ENCODE results near the gene LARP7. TPM values are rescaled to one million over a fixed set of nuclear protein-coding genes. Genes with fewer than 3 reads are reported as not detected.

The LARP7 gene
- total and polyA plus RNA-seq, 2 of the 8 experiments (the other 6 are each of a cell fraction or from before 2014, with no cell fraction given) = 9.3 to 38.3 TPM

DNA sequence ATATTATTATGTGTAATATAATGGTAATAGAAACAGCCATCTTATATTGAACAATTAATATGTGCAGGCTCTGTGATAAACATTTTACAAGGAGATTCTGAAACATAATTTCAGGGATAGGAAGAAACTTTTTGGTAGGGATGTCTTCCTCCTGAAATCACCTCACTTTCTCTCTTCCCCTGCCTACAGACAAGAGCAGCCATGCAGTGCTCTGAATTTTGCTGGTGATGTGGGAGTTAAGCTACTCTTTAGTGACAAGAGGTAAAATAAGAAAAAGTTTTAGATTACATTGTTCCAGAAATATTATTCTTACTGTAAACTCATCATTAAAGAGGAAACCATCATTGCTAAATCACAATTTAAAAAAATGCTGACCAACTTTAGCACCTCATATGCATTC is 36.1 kb downstream of the LARP7 start:
- no peaks in the 10 kb centered on the region for H3K23me2 ChIP-seq (ENCODE audit: low read depth, low read length)
- no peak overlapping the region for H2AFZ ChIP-seq (ENCODE audit: low read length)
- H3K27ac ChIP-seq (ENCODE audit: low read depth, low read length) = no peak overlapping the region
- no peaks in the 10 kb centered on the region for H3K36me3 ChIP-seq (ENCODE audit: control insufficient read depth in 2 of 4, insufficient read depth in 4 of 4, low read length in 3 of 4)
- no peak overlapping the region for H2BK5ac ChIP-seq (ENCODE audit: low read depth, low read length)
- H2BK120ac ChIP-seq (replicated peaks; ENCODE audit: low read depth, low read length) = no peak overlapping the region
- H3K79me1 ChIP-seq (ENCODE audit: low read depth, low read length) = no peaks in the 10 kb centered on the region
- no peak overlapping the region for H2AK5ac ChIP-seq (ENCODE audit: low read depth, low read length)
- no peak overlapping the region for H3K4ac ChIP-seq (replicated peaks; ENCODE audit: insufficient read length, low read depth, low read length)
- no peak overlapping the region for H4K5ac ChIP-seq (ENCODE audit: insufficient read length, low read depth, low read length)
- no peaks in the 10 kb centered on the region; a peak in 1 of 7 replicates for H3K4me1 ChIP-seq (replicated peaks in 1 of 4; ENCODE audit: control insufficient read depth in 3 of 4, insufficient read depth in 4 of 4, low read length in 3 of 4)
- no peak overlapping the region for H2BK15ac ChIP-seq (ENCODE audit: low read length)
- FAIRE-seq (no peak), DNase-seq (ENCODE audit: low read depth in 1 of 2, low spot score in 2 of 2) (no peak)
- no peak overlapping the region for H4K8ac ChIP-seq (ENCODE audit: extremely low read depth, insufficient read depth, low read length)
- TF ChIP-seq RAD21 (IDR thresholded peaks at IDR 0.05 in 1 of 2, conservative IDR thresholded peaks at IDR 0.05 in 1 of 2; ENCODE audit: low read depth in 2 of 2, low read length in 2 of 2) (no peak), CHD1 (IDR thresholded peaks at IDR 0.05; ENCODE audit: low read depth, low read length) (no peak), NANOG (IDR thresholded peaks at IDR 0.05; ENCODE audit: insufficient read depth, low read depth, low read length, poor library complexity, severe bottlenecking) (no peak), SIN3A (conservative IDR thresholded peaks at IDR 0.05 in 1 of 2, IDR thresholded peaks at IDR 0.05 in 1 of 2; ENCODE audit: low read depth in 1 of 2, low read length in 2 of 2) (no peak), RFX5 (IDR thresholded peaks at IDR 0.05; ENCODE audit: borderline replicate concordance, low read depth, low read length) (no peak)
- TF ChIP-seq, protein P1, sequence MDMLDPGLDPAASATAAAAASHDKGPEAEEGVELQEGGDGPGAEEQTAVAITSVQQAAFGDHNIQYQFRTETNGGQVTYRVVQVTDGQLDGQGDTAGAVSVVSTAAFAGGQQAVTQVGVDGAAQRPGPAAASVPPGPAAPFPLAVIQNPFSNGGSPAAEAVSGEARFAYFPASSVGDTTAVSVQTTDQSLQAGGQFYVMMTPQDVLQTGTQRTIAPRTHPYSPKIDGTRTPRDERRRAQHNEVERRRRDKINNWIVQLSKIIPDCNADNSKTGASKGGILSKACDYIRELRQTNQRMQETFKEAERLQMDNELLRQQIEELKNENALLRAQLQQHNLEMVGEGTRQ (IDR thresholded peaks at IDR 0.05; ENCODE audit: low read length) = no peak
- H3K14ac ChIP-seq (ENCODE audit: insufficient read length) = no peak overlapping the region
- H3K18ac ChIP-seq (ENCODE audit: extremely low read depth, low read length) = no peak overlapping the region
- no peaks in the 10 kb centered on the region for H4K20me1 ChIP-seq (replicated peaks in 1 of 2; ENCODE audit: control insufficient read depth in 1 of 2, insufficient read depth in 2 of 2, low read length in 2 of 2)
- H4K91ac ChIP-seq (replicated peaks; ENCODE audit: insufficient read length, low read length) = no peak overlapping the region
- H3K27me3 ChIP-seq (replicated peaks in 1 of 4; ENCODE audit: control insufficient read depth in 3 of 4, extremely low read depth in 1 of 4, insufficient read depth in 3 of 4, low read length in 3 of 4) = no peaks in the 10 kb centered on the region
- no peak overlapping the region for H3K56ac ChIP-seq (replicated peaks; ENCODE audit: insufficient read length, low read depth, low read length)
- H2BK12ac ChIP-seq (ENCODE audit: low read depth, low read length) = no peak overlapping the region
- H3K79me2 ChIP-seq (ENCODE audit: control insufficient read depth in 1 of 2, insufficient read depth in 2 of 2, low read length in 2 of 2) = no peaks in the 10 kb centered on the region
- ChIA-PET CTCF (ENCODE audit: partially characterized antibody) (interaction anchor here (0.9 to 1.3 kb wide), 3 partner anchors 8 to 92 kb away, joined by 3 to 4 read pairs (median 3); no protein-coding TSS in a partner anchor), POLR2A (ENCODE audit: partially characterized antibody) (interaction anchor here (0.9 to 3.8 kb wide), 6 partner anchors 9 to 87 kb away, joined by 3 to 16 read pairs (median 5); no protein-coding TSS in a partner anchor)
- no peak overlapping the region for H3K9ac ChIP-seq (replicated peaks in 1 of 4; ENCODE audit: extremely low read depth in 1 of 4, low read depth in 3 of 4, low read length in 3 of 4)
- H3K4me2 ChIP-seq (ENCODE audit: insufficient read depth in 1 of 2, low read depth in 2 of 2, low read length in 2 of 2) = no peak overlapping the region
- H3K23ac ChIP-seq (ENCODE audit: insufficient read length) = no peak overlapping the region
- no peaks in the 10 kb centered on the region for H3K9me3 ChIP-seq (ENCODE audit: insufficient read depth in 2 of 2, low read depth in 1 of 2, low read length in 1 of 2)
- no peak overlapping the region for H2BK20ac ChIP-seq (ENCODE audit: low read length)
- H3K4me3 ChIP-seq (ENCODE audit: extremely low read depth in 1 of 4, insufficient read depth in 2 of 4, low read depth in 3 of 4, low read length in 4 of 4) = no peak overlapping the region

Data from H1 (cell line).